CD14-positive monocyte (primary cell): Measurements from ENCODE around the gene SZT2. TPM values are rescaled to one million over a fixed set of nuclear protein-coding genes. Genes with fewer than 3 reads are reported as not detected.

Experiments used
- DNase-seq, 3 donors: peaks; one replicate each; pipeline ENCODE4 v3.0.0-alpha.2; 2011 to 2022
- H2AFZ ChIP-seq: 2 replicates; pipeline ENCODE4 v1.6.0; 2012; ENCODE audit warnings: mild to moderate bottlenecking, low read depth, low read length, inconsistent platforms; ENCODE audit not compliant: insufficient read depth, poor library complexity, severe bottlenecking
- H3K27ac ChIP-seq, 2 donors: 1 replicate in 1 of 2; 2 replicates in 1 of 2; pipeline ENCODE4 v1.5.1; 2012 to 2013; ENCODE audit warnings: low read length in 2 of 2, control low read depth in 1 of 2, inconsistent platforms in 1 of 2, low read depth in 1 of 2, mild to moderate bottlenecking in 1 of 2
- H3K27me3 ChIP-seq, 2 donors: one replicate each; pipeline versions ENCODE4 v1.6.0 to v1.6.1; 2011 to 2013; ENCODE audit warnings: low read length in 2 of 2; ENCODE audit not compliant: control insufficient read depth in 2 of 2, insufficient read depth in 2 of 2
- H3K36me3 ChIP-seq, 2 donors: replicated peaks in 1 of 2; 1 replicate in 1 of 2; 2 replicates in 1 of 2; pipeline versions ENCODE4 v1.5.1 to v1.6.1; 2012 to 2013; ENCODE audit warnings: low read length in 2 of 2, control low read depth in 1 of 2, inconsistent platforms in 1 of 2, mild to moderate bottlenecking in 1 of 2; ENCODE audit not compliant: insufficient read depth in 2 of 2, control insufficient read depth in 1 of 2
- H3K4me1 ChIP-seq, 2 donors: 1 replicate in 1 of 2; 2 replicates in 1 of 2; pipeline versions ENCODE4 v1.5.1 to v1.6.1; 2012 to 2013; ENCODE audit warnings: low read length in 2 of 2, control low read depth in 1 of 2, inconsistent platforms in 1 of 2, mild to moderate bottlenecking in 1 of 2, moderate library complexity in 1 of 2; ENCODE audit not compliant: insufficient read depth in 2 of 2, control insufficient read depth in 1 of 2
- H3K4me2 ChIP-seq: replicated peaks from 2 replicates; pipeline ENCODE3; 2012; ENCODE audit warnings: low read length, moderate library complexity, mild to moderate bottlenecking; ENCODE audit not compliant: poor library complexity, severe bottlenecking; ENCODE audit errors: extremely low read depth
- H3K4me3 ChIP-seq, 3 experiments: fragments of 200-600 bp in 1 of 3; sonication (generic) in 1 of 3; replicated peaks in 1 of 3; 1 replicate in 2 of 3; 2 replicates in 1 of 3; pipeline ENCODE4 v1.5.1; 2011 to 2013; ENCODE audit warnings: low read length in 3 of 3, mild to moderate bottlenecking in 3 of 3, control low read depth in 2 of 3, low read depth in 2 of 3, inconsistent platforms in 1 of 3, moderate library complexity in 1 of 3
- H3K79me2 ChIP-seq: 2 replicates; pipeline ENCODE4 v1.6.0; 2012; ENCODE audit warnings: mild to moderate bottlenecking, control low read depth, inconsistent platforms, low read length, moderate library complexity; ENCODE audit not compliant: insufficient read depth
- H3K9ac ChIP-seq: 2 replicates; pipeline ENCODE4 v1.6.0; 2017; ENCODE audit warnings: low read length, mild to moderate bottlenecking; ENCODE audit not compliant: insufficient read depth, poor library complexity, severe bottlenecking
- H3K9me3 ChIP-seq, 2 donors: replicated peaks in 1 of 2; 1 replicate in 1 of 2; 2 replicates in 1 of 2; pipeline versions ENCODE4 v1.5.1 to v1.6.1; 2012 to 2013; ENCODE audit warnings: low read length in 2 of 2, control low read depth in 1 of 2; ENCODE audit not compliant: control insufficient read depth in 1 of 2, insufficient read depth in 1 of 2
- H4K20me1 ChIP-seq: 2 replicates; pipeline ENCODE4 v1.6.0; 2012; ENCODE audit warnings: mild to moderate bottlenecking, low read length, control low read depth, moderate library complexity; ENCODE audit not compliant: insufficient read depth
- H3K27ac Mint-ChIP-seq, 7 donors: one replicate each; pipeline ENCODE4 v1.8.0; 2020; ENCODE audit warnings: mild to moderate bottlenecking in 7 of 7, mixed read lengths in 7 of 7, moderate library complexity in 6 of 7, inconsistent platforms in 2 of 7
- H3K27me3 Mint-ChIP-seq, 3 donors: one replicate each; pipeline ENCODE4 v1.8.0; 2021 to 2022; ENCODE audit warnings: low read depth in 3 of 3, mild to moderate bottlenecking in 3 of 3, mixed read lengths in 3 of 3, moderate library complexity in 3 of 3, inconsistent platforms in 1 of 3
- H3K36me3 Mint-ChIP-seq, 2 donors: one replicate each; pipeline ENCODE4 v1.8.0; 2020; ENCODE audit warnings: mixed read lengths in 2 of 2, inconsistent platforms in 1 of 2, mild to moderate bottlenecking in 1 of 2
- H3K4me1 Mint-ChIP-seq: one replicate; pipeline ENCODE4 v1.8.0; 2020; ENCODE audit warnings: mild to moderate bottlenecking, mixed read lengths
- H3K4me3 Mint-ChIP-seq, 2 donors: one replicate each; pipeline ENCODE4 v1.8.0; 2020; ENCODE audit warnings: mild to moderate bottlenecking in 2 of 2, mixed read lengths in 2 of 2, moderate library complexity in 1 of 2
- H3K9me3 Mint-ChIP-seq, 7 donors: one replicate each; pipeline ENCODE4 v1.8.0; 2020 to 2022; ENCODE audit warnings: mixed read lengths in 7 of 7, mild to moderate bottlenecking in 6 of 7, moderate library complexity in 6 of 7, inconsistent platforms in 2 of 7
- WGBS: methylation state at CpG from one replicate; pipeline ENCODE4 v1.1.5; 2013; ENCODE audit warnings: missing lambda C conversion rate; ENCODE audit not compliant: insufficient coverage; 5-methylcytosine and 5-hydroxymethylcytosine counted together
- intact Hi-C, 2 donors: fragments of 100-400 bp; cut with micrococcal nuclease; formaldehyde crosslinking; loops; one replicate each; pipeline versions ENCODE4 v1.15.0 to v1.15.1; 2023
- polyA plus RNA-seq, 3 donors: library from polyadenylated mRNA; depleted of rRNA in 1 of 3; unstranded in 2 of 3; stranded (reverse) in 1 of 3; fragments of 300-500 nt in 2 of 3; fragments of >200 nt in 1 of 3; fragmentation: Illumina TruSeq in 2 of 3; gene quantifications; 1 replicate in 2 of 3; 2 replicates in 1 of 3; pipeline ENCODE4 v1.2.3, GENCODE V29; 2012 to 2021
- TF ChIP-seq, protein P1 (sequence below): fragments of 200-600 bp; IDR thresholded peaks from one replicate; pipeline ENCODE4 v1.8.0; 2022; ENCODE audit warnings: antibody characterized with exemption, mild to moderate bottlenecking

The SZT2 gene
- polyA plus RNA-seq, 3 donors: 2.4 to 29.9 (median 2.6) TPM

DNA sequence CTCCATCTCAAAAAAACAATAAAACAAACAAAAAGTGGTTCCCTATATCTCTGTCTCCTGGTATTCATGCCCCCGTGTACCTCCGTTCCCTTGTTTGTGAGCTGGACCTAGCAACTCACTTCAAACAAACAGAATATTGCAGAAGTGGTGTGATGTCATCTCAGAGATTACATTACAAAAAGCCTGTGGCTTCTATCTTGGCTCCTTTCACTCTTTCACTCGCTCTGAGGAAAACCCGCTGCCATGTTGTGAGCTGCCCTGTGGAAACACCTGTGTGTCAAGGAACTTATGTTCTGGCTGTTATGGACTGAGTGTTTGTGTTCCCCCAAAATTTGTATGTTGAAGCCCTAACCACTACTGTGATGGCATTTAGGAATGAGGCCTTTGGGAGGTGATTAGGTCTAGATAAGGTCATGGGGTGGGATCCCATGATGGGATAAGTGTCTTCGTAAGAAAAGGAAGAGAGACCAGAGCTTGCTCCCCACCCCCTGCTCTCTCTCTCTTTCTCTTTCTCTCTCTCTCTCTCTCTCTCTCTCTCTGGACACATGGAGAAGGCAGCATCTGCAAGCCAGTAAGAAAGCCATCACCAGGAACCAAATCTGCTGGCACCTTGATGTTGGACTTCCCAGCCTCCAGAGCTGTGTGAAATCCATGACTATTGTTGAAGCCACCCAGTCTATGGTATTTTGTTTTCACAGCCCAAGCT lies 71.4 kb downstream of the SZT2 start:
- Mint-ChIP-seq H3K27ac (peak overlapping the region in 6 of 7 donors; percentile 6 to 78 (median 70)), H3K4me1 (peaks cover 5% of the 10 kb centered on the region), H3K27me3 (peaks cover 7 to 17% (median 11%) of the 10 kb centered on the region in 3 donors), H3K9me3 (peaks cover 0 to 6% (median 3%) of the 10 kb centered on the region in 7 donors), H3K36me3 (no peaks in the 10 kb centered on the region), H3K4me3 (peak overlapping the region in 1 of 2 donors; percentile 51)
- Histone ChIP-seq H3K79me2 (no peaks in the 10 kb centered on the region), H3K9me3 (no peaks in the 10 kb centered on the region), H4K20me1 (no peaks in the 10 kb centered on the region), H3K27me3 (no peaks in the 10 kb centered on the region), H3K4me1 (no peaks in the 10 kb centered on the region), H3K4me3 (no peak overlapping the region), H3K36me3 (no peaks in the 10 kb centered on the region), H3K4me2 (no peak overlapping the region), H3K9ac (no peak overlapping the region), H3K27ac (no peak overlapping the region), H2AFZ (no peak overlapping the region)
- WGBS: 89% methylated on average over 1 of the region's 5 CpGs
- TF ChIP-seq, protein P1, sequence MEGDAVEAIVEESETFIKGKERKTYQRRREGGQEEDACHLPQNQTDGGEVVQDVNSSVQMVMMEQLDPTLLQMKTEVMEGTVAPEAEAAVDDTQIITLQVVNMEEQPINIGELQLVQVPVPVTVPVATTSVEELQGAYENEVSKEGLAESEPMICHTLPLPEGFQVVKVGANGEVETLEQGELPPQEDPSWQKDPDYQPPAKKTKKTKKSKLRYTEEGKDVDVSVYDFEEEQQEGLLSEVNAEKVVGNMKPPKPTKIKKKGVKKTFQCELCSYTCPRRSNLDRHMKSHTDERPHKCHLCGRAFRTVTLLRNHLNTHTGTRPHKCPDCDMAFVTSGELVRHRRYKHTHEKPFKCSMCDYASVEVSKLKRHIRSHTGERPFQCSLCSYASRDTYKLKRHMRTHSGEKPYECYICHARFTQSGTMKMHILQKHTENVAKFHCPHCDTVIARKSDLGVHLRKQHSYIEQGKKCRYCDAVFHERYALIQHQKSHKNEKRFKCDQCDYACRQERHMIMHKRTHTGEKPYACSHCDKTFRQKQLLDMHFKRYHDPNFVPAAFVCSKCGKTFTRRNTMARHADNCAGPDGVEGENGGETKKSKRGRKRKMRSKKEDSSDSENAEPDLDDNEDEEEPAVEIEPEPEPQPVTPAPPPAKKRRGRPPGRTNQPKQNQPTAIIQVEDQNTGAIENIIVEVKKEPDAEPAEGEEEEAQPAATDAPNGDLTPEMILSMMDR: no peak
- DNase-seq: peak; percentile 13 to 20 (median 14)
- intact Hi-C loops: no loop called here

DNA sequence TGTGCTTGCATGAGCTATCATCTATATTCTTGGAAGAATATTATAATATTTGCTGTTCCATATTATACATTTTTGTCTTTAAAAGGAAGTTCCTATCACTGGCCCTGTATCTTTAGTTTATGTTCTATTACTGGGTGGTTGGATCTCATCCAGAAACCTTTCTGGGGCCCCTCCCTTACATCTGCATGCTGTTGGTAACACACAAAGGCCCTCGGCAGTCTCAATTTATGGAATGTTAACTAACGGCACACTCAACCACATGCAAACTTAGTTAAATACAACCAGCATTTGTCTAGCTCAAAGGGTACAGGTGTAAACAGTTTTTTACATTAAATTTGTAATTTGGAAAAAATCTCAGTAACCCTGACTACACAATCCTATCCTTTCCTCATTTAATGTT lies 73.8 kb downstream of the SZT2 start:
- Histone ChIP-seq H2AFZ (no peak overlapping the region), H3K4me1 (no peaks in the 10 kb centered on the region), H3K27ac (no peak overlapping the region), H3K27me3 (no peaks in the 10 kb centered on the region), H3K4me3 (no peak overlapping the region), H3K9me3 (no peaks in the 10 kb centered on the region), H3K4me2 (no peak overlapping the region), H3K36me3 (no peaks in the 10 kb centered on the region), H4K20me1 (no peaks in the 10 kb centered on the region), H3K79me2 (no peaks in the 10 kb centered on the region), H3K9ac (no peak overlapping the region)
- TF ChIP-seq, protein P1: no peak
- H3K27ac Mint-ChIP-seq: no peak overlapping the region
- peaks cover 5% of the 10 kb centered on the region for H3K4me1 Mint-ChIP-seq
- peaks cover 0 to 6% (median 2%) of the 10 kb centered on the region in 7 donors for H3K9me3 Mint-ChIP-seq
- H3K36me3 Mint-ChIP-seq: no peaks in the 10 kb centered on the region
- WGBS: no CpG with 5 or more reads among the region's 2 CpGs
- H3K27me3 Mint-ChIP-seq: peaks cover 0 to 6% (median 5%) of the 10 kb centered on the region in 3 donors
- intact Hi-C loops: no loop called here
- H3K4me3 Mint-ChIP-seq: no peak overlapping the region
- DNase-seq: no peak
